ENCODE results near the gene KHDC1.
A peak's percentile ranks its signal among the peaks of the same experiment; 100 is the strongest.
"Not testable (repeated sequence)": the region's sequence is repeated elsewhere in the genome, so short reads cannot be mapped to it uniquely, and the experiment has no call there.

KHDC1 gene

GRCh38 chr6:73262671-73263569 is at the start of gene KHDC1:
Gene KHDC1 (minus strand): TSS chr6:73263196. CDS start chr6:73242517, 20,679 bp downstream.
- no peak for DNase-seq (ENCODE audit: low spot score)

GRCh38 chr6:73310503-73310845 is 47.5 kb upstream of the KHDC1 start:
- not testable (repeated sequence) for DNase-seq (ENCODE audit: low spot score)

- peak; percentile 50 for DNase-seq (ENCODE audit: low spot score)
Measured at GRCh38 chr6:73309785-73310502, 46.9 kb upstream of the KHDC1 start.

GRCh38 chr6:73309535-73309784 is 46.5 kb upstream of the KHDC1 start:
- DNase-seq (ENCODE audit: low spot score), result no peak

GRCh38 chr6:73308712-73309534 is 45.9 kb upstream of the KHDC1 start:
- DNase-seq (ENCODE audit: low spot score), result no peak

GRCh38 chr6:73303773-73304172 is 40.8 kb upstream of the KHDC1 start:
- DNase-seq (ENCODE audit: low spot score), result not testable (repeated sequence)

GRCh38 chr6:73302339-73302738 is 39.3 kb upstream of the KHDC1 start:
- no peak for DNase-seq (ENCODE audit: low spot score)

GRCh38 chr6:73299151-73299971 is 36.4 kb upstream of the KHDC1 start:
- no peak for DNase-seq (ENCODE audit: low spot score)

GRCh38 chr6:73293331-73293730 is 30.3 kb upstream of the KHDC1 start:
- DNase-seq (ENCODE audit: low spot score), result no peak

- no peak for DNase-seq (ENCODE audit: low spot score)
Measured at GRCh38 chr6:73290435-73290834, 27.4 kb upstream of the KHDC1 start.

GRCh38 chr6:73286752-73287151 is 23.8 kb upstream of the KHDC1 start:
- no peak for DNase-seq (ENCODE audit: low spot score)

GRCh38 chr6:73285674-73286283 is 22.8 kb upstream of the KHDC1 start:
- no peak for DNase-seq (ENCODE audit: low spot score)

- no peak for DNase-seq (ENCODE audit: low spot score)
Measured at GRCh38 chr6:73282871-73283270, 19.9 kb upstream of the KHDC1 start.

GRCh38 chr6:73281684-73282083 is 18.7 kb upstream of the KHDC1 start:
- DNase-seq (ENCODE audit: low spot score), result not testable (repeated sequence)

- DNase-seq (ENCODE audit: low spot score), result not testable (repeated sequence)
Measured at GRCh38 chr6:73269296-73269695, 6.3 kb upstream of the KHDC1 start.

- DNase-seq (ENCODE audit: low spot score), result not testable (repeated sequence)
Measured at GRCh38 chr6:73268896-73269295, 5.9 kb upstream of the KHDC1 start.

GRCh38 chr6:73264446-73264845 is 1.4 kb upstream of the KHDC1 start:
- DNase-seq (ENCODE audit: low spot score), result no peak

GRCh38 chr6:73263570-73263909 is 544 bp upstream of the KHDC1 start:
- no peak for DNase-seq (ENCODE audit: low spot score)

GRCh38 chr6:73258721-73259120 is 4.3 kb downstream of the KHDC1 start:
- DNase-seq (ENCODE audit: low spot score), result no peak

GRCh38 chr6:73254323-73254722 is 8.7 kb downstream of the KHDC1 start:
- not testable (repeated sequence) for DNase-seq (ENCODE audit: low spot score)

GRCh38 chr6:73252703-73253102 is 10.3 kb downstream of the KHDC1 start:
- no peak for DNase-seq (ENCODE audit: low spot score)

Measured in HuH-7.5 (cell line).